ENCODE measurements around the gene RAB11FIP3. TPM values are rescaled to one million over a fixed set of nuclear protein-coding genes. Genes with fewer than 3 reads are reported as not detected.

The RAB11FIP3 gene
- total and polyA plus RNA-seq, 10 of the 15 experiments (the other 5 are each of a cell fraction or from before 2014, with no cell fraction given) = 1.2 to 27.3 (median 7.7) TPM

DNA sequence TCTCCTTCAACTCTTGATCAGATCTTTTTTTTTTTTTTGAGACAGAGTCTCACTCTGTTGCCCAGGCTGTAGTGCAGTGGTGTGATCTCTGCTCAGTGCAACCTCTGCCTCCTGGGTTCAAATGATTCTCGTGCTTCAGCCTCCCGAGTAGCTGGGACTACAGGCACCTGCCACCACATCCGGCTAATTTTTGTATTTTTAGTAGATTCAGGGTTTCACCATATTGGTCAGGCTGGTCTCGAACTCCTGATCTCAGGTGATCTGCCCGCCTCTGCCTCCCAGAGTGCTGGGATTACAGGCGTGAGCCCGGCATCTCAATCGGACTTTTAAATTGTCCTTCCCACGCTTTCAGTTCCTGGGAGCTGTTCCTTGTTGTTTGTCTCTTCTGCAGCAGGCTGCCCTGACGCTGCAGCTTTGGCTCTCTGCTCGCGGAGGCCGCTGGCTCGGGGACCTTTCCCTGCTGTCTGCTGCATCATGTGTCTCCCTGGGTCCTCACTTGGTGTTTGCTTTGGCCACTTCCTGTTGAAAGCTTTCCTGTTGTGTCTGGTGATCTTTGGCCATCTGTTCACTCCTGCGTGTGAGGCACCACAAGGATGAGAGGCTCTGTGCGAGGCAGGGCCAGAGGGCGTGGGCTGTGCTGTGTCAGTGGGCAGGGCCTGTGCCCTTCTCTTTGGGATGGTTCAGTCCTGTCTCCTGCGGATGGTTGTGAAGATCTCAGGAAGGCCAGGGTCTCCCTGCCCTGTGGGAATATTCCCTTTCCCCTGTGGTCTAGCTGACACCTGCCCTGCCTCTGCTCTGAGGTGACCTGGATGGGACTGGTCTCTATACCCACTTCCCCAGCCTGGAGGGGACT is 83.7 kb downstream of the RAB11FIP3 start:
- no peak overlapping the region for H3K4me2 ChIP-seq (ENCODE audit: control insufficient read depth, insufficient read depth)
- FAIRE-seq = no peak
- DNase-seq (ENCODE audit: low read depth, low spot score) = no peak
- no TSS peak for BruUV-seq (replicated peaks)
- H2AFZ ChIP-seq (ENCODE audit: control insufficient read depth, low read depth, low read length) = no peak overlapping the region
- no peak overlapping the region for H3K27ac ChIP-seq (ENCODE audit: control insufficient read depth, insufficient read depth)
- POLR2A ChIA-PET = no interaction called here
- no peak for ATAC-seq
- no peak overlapping the region for H3K4me3 ChIP-seq
- no peaks in the 10 kb centered on the region for H3K27me3 ChIP-seq (replicated peaks in 1 of 2; ENCODE audit: control insufficient read depth in 2 of 2, insufficient read depth in 2 of 2, low read length in 1 of 2)
- H4K20me1 ChIP-seq (ENCODE audit: control insufficient read depth, insufficient read depth) = no peaks in the 10 kb centered on the region
- intact Hi-C loops (cut with micrococcal nuclease; ENCODE audit: unreplicated experiment) = no loop called here
- no peak overlapping the region for H3K9ac ChIP-seq (ENCODE audit: control insufficient read depth, insufficient read depth, low read length)
- RAD21 ChIA-PET (ENCODE audit: unreplicated experiment) = no interaction called here
- H3K79me2 ChIP-seq (ENCODE audit: control insufficient read depth, insufficient read depth, low read length) = no peaks in the 10 kb centered on the region
- SMC1A ChIA-PET (ENCODE audit: uncharacterized antibody, unreplicated experiment) = no interaction called here
- CTCF ChIA-PET = no interaction called here
- no peaks in the 10 kb centered on the region for H3K9me3 ChIP-seq (replicated peaks; ENCODE audit: control insufficient read depth, insufficient read depth, low read length)
- no peak for TF ChIP-seq CREM (IDR thresholded peaks at IDR 0.05; ENCODE audit: low read depth)
- TF ChIP-seq, protein P1, sequence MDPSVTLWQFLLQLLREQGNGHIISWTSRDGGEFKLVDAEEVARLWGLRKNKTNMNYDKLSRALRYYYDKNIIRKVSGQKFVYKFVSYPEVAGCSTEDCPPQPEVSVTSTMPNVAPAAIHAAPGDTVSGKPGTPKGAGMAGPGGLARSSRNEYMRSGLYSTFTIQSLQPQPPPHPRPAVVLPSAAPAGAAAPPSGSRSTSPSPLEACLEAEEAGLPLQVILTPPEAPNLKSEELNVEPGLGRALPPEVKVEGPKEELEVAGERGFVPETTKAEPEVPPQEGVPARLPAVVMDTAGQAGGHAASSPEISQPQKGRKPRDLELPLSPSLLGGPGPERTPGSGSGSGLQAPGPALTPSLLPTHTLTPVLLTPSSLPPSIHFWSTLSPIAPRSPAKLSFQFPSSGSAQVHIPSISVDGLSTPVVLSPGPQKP (IDR thresholded peaks at IDR 0.05; ENCODE audit: low read depth, low read length) = no peak
- TF ChIP-seq SPI1 (IDR thresholded peaks at IDR 0.05; ENCODE audit: borderline replicate concordance, insufficient read depth, low read depth, low read length) = no peak
- TF ChIP-seq, protein P2, sequence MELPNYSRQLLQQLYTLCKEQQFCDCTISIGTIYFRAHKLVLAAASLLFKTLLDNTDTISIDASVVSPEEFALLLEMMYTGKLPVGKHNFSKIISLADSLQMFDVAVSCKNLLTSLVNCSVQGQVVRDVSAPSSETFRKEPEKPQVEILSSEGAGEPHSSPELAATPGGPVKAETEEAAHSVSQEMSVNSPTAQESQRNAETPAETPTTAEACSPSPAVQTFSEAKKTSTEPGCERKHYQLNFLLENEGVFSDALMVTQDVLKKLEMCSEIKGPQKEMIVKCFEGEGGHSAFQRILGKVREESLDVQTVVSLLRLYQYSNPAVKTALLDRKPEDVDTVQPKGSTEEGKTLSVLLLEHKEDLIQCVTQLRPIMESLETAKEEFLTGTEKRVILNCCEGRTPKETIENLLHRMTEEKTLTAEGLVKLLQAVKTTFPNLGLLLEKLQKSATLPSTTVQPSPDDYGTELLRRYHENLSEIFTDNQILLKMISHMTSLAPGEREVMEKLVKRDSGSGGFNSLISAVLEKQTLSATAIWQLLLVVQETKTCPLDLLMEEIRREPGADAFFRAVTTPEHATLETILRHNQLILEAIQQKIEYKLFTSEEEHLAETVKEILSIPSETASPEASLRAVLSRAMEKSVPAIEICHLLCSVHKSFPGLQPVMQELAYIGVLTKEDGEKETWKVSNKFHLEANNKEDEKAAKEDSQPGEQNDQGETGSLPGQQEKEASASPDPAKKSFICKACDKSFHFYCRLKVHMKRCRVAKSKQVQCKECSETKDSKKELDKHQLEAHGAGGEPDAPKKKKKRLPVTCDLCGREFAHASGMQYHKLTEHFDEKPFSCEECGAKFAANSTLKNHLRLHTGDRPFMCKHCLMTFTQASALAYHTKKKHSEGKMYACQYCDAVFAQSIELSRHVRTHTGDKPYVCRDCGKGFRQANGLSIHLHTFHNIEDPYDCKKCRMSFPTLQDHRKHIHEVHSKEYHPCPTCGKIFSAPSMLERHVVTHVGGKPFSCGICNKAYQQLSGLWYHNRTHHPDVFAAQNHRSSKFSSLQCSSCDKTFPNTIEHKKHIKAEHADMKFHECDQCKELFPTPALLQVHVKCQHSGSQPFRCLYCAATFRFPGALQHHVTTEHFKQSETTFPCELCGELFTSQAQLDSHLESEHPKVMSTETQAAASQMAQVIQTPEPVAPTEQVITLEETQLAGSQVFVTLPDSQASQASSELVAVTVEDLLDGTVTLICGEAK (IDR thresholded peaks at IDR 0.05; ENCODE audit: borderline replicate concordance) = no peak
- TF ChIP-seq SIN3A (IDR thresholded peaks at IDR 0.05; ENCODE audit: low read depth, low read length) = no peak
- TF ChIP-seq POU2F2 (IDR thresholded peaks at IDR 0.05; ENCODE audit: borderline replicate concordance, low read depth, low read length) = no peak
- no peak for TF ChIP-seq ZNF207 (IDR thresholded peaks at IDR 0.05; ENCODE audit: borderline replicate concordance)
- TF ChIP-seq RAD51 (IDR thresholded peaks at IDR 0.05) = no peak
- TF ChIP-seq, protein P3, sequence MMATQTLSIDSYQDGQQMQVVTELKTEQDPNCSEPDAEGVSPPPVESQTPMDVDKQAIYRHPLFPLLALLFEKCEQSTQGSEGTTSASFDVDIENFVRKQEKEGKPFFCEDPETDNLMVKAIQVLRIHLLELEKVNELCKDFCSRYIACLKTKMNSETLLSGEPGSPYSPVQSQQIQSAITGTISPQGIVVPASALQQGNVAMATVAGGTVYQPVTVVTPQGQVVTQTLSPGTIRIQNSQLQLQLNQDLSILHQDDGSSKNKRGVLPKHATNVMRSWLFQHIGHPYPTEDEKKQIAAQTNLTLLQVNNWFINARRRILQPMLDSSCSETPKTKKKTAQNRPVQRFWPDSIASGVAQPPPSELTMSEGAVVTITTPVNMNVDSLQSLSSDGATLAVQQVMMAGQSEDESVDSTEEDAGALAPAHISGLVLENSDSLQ (IDR thresholded peaks at IDR 0.05) = no peak
- TF ChIP-seq, protein P4, sequence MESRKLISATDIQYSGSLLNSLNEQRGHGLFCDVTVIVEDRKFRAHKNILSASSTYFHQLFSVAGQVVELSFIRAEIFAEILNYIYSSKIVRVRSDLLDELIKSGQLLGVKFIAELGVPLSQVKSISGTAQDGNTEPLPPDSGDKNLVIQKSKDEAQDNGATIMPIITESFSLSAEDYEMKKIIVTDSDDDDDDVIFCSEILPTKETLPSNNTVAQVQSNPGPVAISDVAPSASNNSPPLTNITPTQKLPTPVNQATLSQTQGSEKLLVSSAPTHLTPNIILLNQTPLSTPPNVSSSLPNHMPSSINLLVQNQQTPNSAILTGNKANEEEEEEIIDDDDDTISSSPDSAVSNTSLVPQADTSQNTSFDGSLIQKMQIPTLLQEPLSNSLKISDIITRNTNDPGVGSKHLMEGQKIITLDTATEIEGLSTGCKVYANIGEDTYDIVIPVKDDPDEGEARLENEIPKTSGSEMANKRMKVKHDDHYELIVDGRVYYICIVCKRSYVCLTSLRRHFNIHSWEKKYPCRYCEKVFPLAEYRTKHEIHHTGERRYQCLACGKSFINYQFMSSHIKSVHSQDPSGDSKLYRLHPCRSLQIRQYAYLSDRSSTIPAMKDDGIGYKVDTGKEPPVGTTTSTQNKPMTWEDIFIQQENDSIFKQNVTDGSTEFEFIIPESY (IDR thresholded peaks at IDR 0.05) = no peak
- H3K36me3 ChIP-seq (ENCODE audit: control insufficient read depth in 2 of 2, insufficient read depth in 2 of 2, low read length in 1 of 2) = no peaks in the 10 kb centered on the region
- WGBS (ENCODE audit: insufficient coverage, insufficient replicate concordance, low lambda C conversion rate, missing lambda C conversion rate) = 86% methylated on average over 18 of the region's 18 CpGs
- no peaks in the 10 kb centered on the region for H3K4me1 ChIP-seq (ENCODE audit: control insufficient read depth, insufficient read depth, low read length)
- in situ Hi-C loops (cut with MboI) = no loop called here
